IMR-90 (cell line): ENCODE data around the gene CLEC9A. TPM values are rescaled to one million over a fixed set of nuclear protein-coding genes. Genes with fewer than 3 reads are reported as not detected.

Experiments
- ATAC-seq: fragments of 200-7000 bp; cut with Tn5 transposase; 2 replicates; pipeline ENCODE4 v1.9.1; 2020; ENCODE audit warnings: low read depth, mild to moderate bottlenecking, moderate library complexity
- BruUV-seq: library from RNA; stranded (reverse); fragments of 400-500 nt; replicated peaks from 2 replicates; lab custom pipeline; 2021; lab: Mats Ljungman, UMichigan
- CTCF ChIA-PET: fragments of 300-600 bp; formaldehyde crosslinking; extraction: SDS; loops from one replicate; lab custom pipeline; 2021; ENCODE audit warnings: antibody characterized with exemption; lab: Yijun Ruan, JAX
- POLR2A ChIA-PET: fragments of 300-600 bp; sonication (Branson Sonifier 250); formaldehyde crosslinking; loops from one replicate; lab custom pipeline; 2022; ENCODE audit warnings: antibody characterized with exemption; ENCODE audit not compliant: unreplicated experiment; lab: Charles Lee
- DNase-seq: peaks from one replicate; pipeline ENCODE4 v3.0.0; 2013
- H2AFZ ChIP-seq: replicated peaks from 2 replicates; pipeline ENCODE3; 2013; ENCODE audit warnings: low read length, mild to moderate bottlenecking; ENCODE audit not compliant: poor library complexity
- H2AK5ac ChIP-seq: 2 replicates; pipeline ENCODE4 v1.6.1; 2013; ENCODE audit warnings: low read depth, low read length, inconsistent platforms
- H2AK9ac ChIP-seq: replicated peaks from 2 replicates; pipeline ENCODE3; 2013; ENCODE audit warnings: mild to moderate bottlenecking, low read depth, low read length, moderate library complexity; ENCODE audit not compliant: poor library complexity
- H2BK120ac ChIP-seq: 2 replicates; pipeline ENCODE4 v1.6.1; 2013; ENCODE audit warnings: low read depth, low read length, inconsistent platforms
- H2BK15ac ChIP-seq: 3 replicates; pipeline ENCODE4 v1.6.1; 2013; ENCODE audit warnings: low read depth, low read length, inconsistent platforms
- H2BK20ac ChIP-seq: 2 replicates; pipeline ENCODE4 v1.6.1; 2013; ENCODE audit warnings: low read depth, mild to moderate bottlenecking, inconsistent platforms, low read length, moderate library complexity
- H2BK5ac ChIP-seq: 2 replicates; pipeline ENCODE4 v1.6.1; 2013; ENCODE audit warnings: mild to moderate bottlenecking, low read depth, low read length, inconsistent platforms; ENCODE audit not compliant: poor library complexity, severe bottlenecking
- H3K14ac ChIP-seq: replicated peaks from 2 replicates; pipeline ENCODE4 v1.6.1; 2013; ENCODE audit warnings: low read depth, low read length, inconsistent platforms
- H3K18ac ChIP-seq: 2 replicates; pipeline ENCODE4 v1.6.1; 2013; ENCODE audit warnings: low read depth, low read length, control low read depth
- H3K23ac ChIP-seq: 2 replicates; pipeline ENCODE4 v1.6.1; 2013; ENCODE audit warnings: low read depth, low read length, inconsistent platforms
- H3K27ac ChIP-seq: 2 replicates; pipeline ENCODE4 v1.5.1; 2013; ENCODE audit warnings: mild to moderate bottlenecking, control low read depth, low read length; ENCODE audit not compliant: insufficient read depth
- H3K27me3 ChIP-seq: 2 replicates; pipeline ENCODE4 v1.6.1; 2013; ENCODE audit warnings: low read length; ENCODE audit not compliant: control insufficient read depth, insufficient read depth
- H3K36me3 ChIP-seq: 2 replicates; pipeline ENCODE4 v1.6.1; 2013; ENCODE audit warnings: low read length, mixed read lengths; ENCODE audit not compliant: control insufficient read depth, insufficient read depth
- H3K4ac ChIP-seq: 2 replicates; pipeline ENCODE4 v1.6.1; 2013; ENCODE audit warnings: low read depth, low read length, inconsistent platforms
- H3K4me1 ChIP-seq: 2 replicates; pipeline ENCODE4 v1.6.1; 2013; ENCODE audit warnings: low read length, mixed read lengths; ENCODE audit not compliant: control insufficient read depth, insufficient read depth
- H3K4me2 ChIP-seq: 2 replicates; pipeline ENCODE4 v1.6.1; 2013; ENCODE audit warnings: low read depth, mild to moderate bottlenecking, control low read depth, low read length, moderate library complexity
- H3K4me3 ChIP-seq: 2 replicates; pipeline ENCODE4 v1.5.1; 2013; ENCODE audit warnings: low read depth, mild to moderate bottlenecking, control low read depth, low read length, moderate library complexity; ENCODE audit not compliant: insufficient read depth
- H3K56ac ChIP-seq: 2 replicates; pipeline ENCODE4 v1.6.1; 2013; ENCODE audit warnings: low read length, inconsistent platforms; ENCODE audit not compliant: insufficient read depth; ENCODE audit errors: extremely low read depth
- H3K79me1 ChIP-seq, 2 experiments: 2 replicates each; pipeline ENCODE4 v1.6.1; 2013; ENCODE audit warnings: low read length in 2 of 2, inconsistent platforms in 1 of 2, low read depth in 1 of 2
- H3K9ac ChIP-seq: 2 replicates; pipeline ENCODE4 v1.6.1; 2013; ENCODE audit warnings: low read depth, low read length, control low read depth
- H3K9me1 ChIP-seq: 2 replicates; pipeline ENCODE4 v1.6.1; 2013; ENCODE audit warnings: low read length, inconsistent platforms; ENCODE audit not compliant: insufficient read depth
- H3K9me3 ChIP-seq: 2 replicates; pipeline ENCODE4 v1.6.1; 2013; ENCODE audit warnings: low read length; ENCODE audit not compliant: control insufficient read depth, insufficient read depth
- H4K20me1 ChIP-seq: 2 replicates; pipeline ENCODE4 v1.6.1; 2013; ENCODE audit warnings: low read length, inconsistent platforms; ENCODE audit not compliant: insufficient read depth
- H4K5ac ChIP-seq: 2 replicates; pipeline ENCODE4 v1.6.1; 2013; ENCODE audit warnings: mild to moderate bottlenecking, low read depth, low read length, control low read depth
- H4K8ac ChIP-seq, 2 experiments: 2 replicates each; pipeline ENCODE4 v1.6.1; 2013; ENCODE audit warnings: low read depth in 2 of 2, low read length in 2 of 2, control low read depth in 1 of 2, inconsistent platforms in 1 of 2
- H4K91ac ChIP-seq: 2 replicates; pipeline ENCODE4 v1.6.1; 2013; ENCODE audit warnings: low read depth, low read length, inconsistent platforms; ENCODE audit not compliant: insufficient read depth
- BHLHE40 ChIP-seq: fragments of 150-350 bp; IDR thresholded peaks from 2 replicates; pipeline ENCODE4 v1.6.1; 2016; ENCODE audit warnings: mild to moderate bottlenecking, low read depth, low read length
- CEBPB ChIP-seq: IDR thresholded peaks from 2 replicates; pipeline ENCODE4 v1.6.1; 2012; ENCODE audit warnings: low read depth, low read length, improper control_type of control experiment
- CHD1 ChIP-seq: IDR thresholded peaks from 2 replicates; pipeline ENCODE4 v1.6.1; 2012; ENCODE audit warnings: low read depth, low read length, improper control_type of control experiment
- FOS ChIP-seq: fragments of 150-350 bp; IDR thresholded peaks from 2 replicates; pipeline ENCODE4 v1.6.1; 2016; ENCODE audit warnings: low read depth, low read length
- MAFK ChIP-seq: IDR thresholded peaks from 2 replicates; pipeline ENCODE4 v1.6.1; 2012; ENCODE audit warnings: low read depth, low read length, improper control_type of control experiment
- MAZ ChIP-seq: IDR thresholded peaks from 2 replicates; pipeline ENCODE4 v1.6.1; 2012; ENCODE audit warnings: low read depth, mild to moderate bottlenecking, low read length, improper control_type of control experiment, moderate library complexity, borderline replicate concordance
- MXI1 ChIP-seq: IDR thresholded peaks from 2 replicates; pipeline ENCODE4 v1.6.1; 2012; ENCODE audit warnings: low read depth, mild to moderate bottlenecking, low read length, moderate library complexity, borderline replicate concordance
- NFE2L2 ChIP-seq: fragments of 150-350 bp; IDR thresholded peaks from 2 replicates; pipeline ENCODE4 v1.6.1; 2016; ENCODE audit warnings: low read depth, mild to moderate bottlenecking, low read length
- POLR2A ChIP-seq: IDR thresholded peaks from 2 replicates; pipeline ENCODE4 v1.6.1; 2012; ENCODE audit warnings: mild to moderate bottlenecking, low read depth, low read length
- RAD21 ChIP-seq: IDR thresholded peaks from 2 replicates; pipeline ENCODE4 v1.6.1; 2012; ENCODE audit warnings: low read length, improper control_type of control experiment
- RCOR1 ChIP-seq: IDR thresholded peaks from 2 replicates; pipeline ENCODE4 v1.6.1; 2012; ENCODE audit warnings: mild to moderate bottlenecking, low read length, improper control_type of control experiment; ENCODE audit not compliant: insufficient replicate concordance
- RFX5 ChIP-seq: IDR thresholded peaks from 2 replicates; pipeline ENCODE4 v1.8.0; 2012; ENCODE audit warnings: low read depth, mild to moderate bottlenecking, low read length, moderate library complexity
- SMC3 ChIP-seq: fragments of 150-350 bp; IDR thresholded peaks from 2 replicates; pipeline ENCODE4 v1.6.1; 2016; ENCODE audit warnings: low read depth, mild to moderate bottlenecking, antibody characterized with exemption, low read length, moderate library complexity
- WGBS, 2 experiments: methylation state at CpG; one replicate each; pipeline versions ENCODE4 v1.1.5 to v1.1.7; 2013; ENCODE audit warnings: missing lambda C conversion rate in 2 of 2; ENCODE audit not compliant: insufficient read length in 1 of 2; ENCODE audit errors: extremely low coverage in 2 of 2; 5-methylcytosine and 5-hydroxymethylcytosine counted together
- dilution Hi-C: fragments of 300-500 bp; cut with HindIII; formaldehyde crosslinking; loops from one replicate; pipeline ENCODE4 v1.14.3; 2018; ENCODE audit warnings: low sequenced_read_pairs; ENCODE audit not compliant: unreplicated experiment
- in situ Hi-C: fragments of 300-500 bp; cut with MboI; formaldehyde crosslinking; loops from 3 replicates; pipeline ENCODE4 v1.14.3; 2019; ENCODE audit warnings: low sequenced_read_pairs, inconsistent platforms, mixed read lengths
- intact Hi-C: fragments of 100-400 bp; cut with micrococcal nuclease; formaldehyde crosslinking; loops from 2 replicates; pipeline ENCODE4 v1.10.0; 2022
- polyA plus RNA-seq, 3 experiments: library from polyadenylated mRNA; depleted of rRNA; stranded (reverse); fragments of >200 nt; gene quantifications; 2 replicates each; pipeline ENCODE4 v1.2.3, GENCODE V29; 2012; ENCODE audit warnings: low replicate concordance in 1 of 3
- total RNA-seq: library from RNA; depleted of rRNA; stranded (reverse); fragments of >200 nt; gene quantifications from 2 replicates; pipeline ENCODE4 v1.2.3, GENCODE V29; 2012
- TF ChIP-seq, protein P1 (sequence below): fragments of 150-350 bp; IDR thresholded peaks from 2 replicates; pipeline ENCODE4 v1.6.1; 2016; ENCODE audit warnings: low read depth, mild to moderate bottlenecking, low read length, moderate library complexity, borderline replicate concordance
- TF ChIP-seq, protein P2 (sequence below): conservative IDR thresholded peaks from 2 replicates; pipeline ENCODE4 v1.5.1; 2012; ENCODE audit warnings: mild to moderate bottlenecking, low read depth, low read length, improper control_type of control experiment
- TF ChIP-seq, protein P3 (sequence below): fragments of 150-350 bp; IDR thresholded peaks from 2 replicates; pipeline ENCODE4 v1.6.1; 2017; ENCODE audit warnings: mild to moderate bottlenecking, antibody characterized with exemption, low read length, low read depth

CLEC9A gene
- total and polyA plus RNA-seq, 2 of the 4 experiments (the other 2 are of a cell fraction) = not detected

DNA sequence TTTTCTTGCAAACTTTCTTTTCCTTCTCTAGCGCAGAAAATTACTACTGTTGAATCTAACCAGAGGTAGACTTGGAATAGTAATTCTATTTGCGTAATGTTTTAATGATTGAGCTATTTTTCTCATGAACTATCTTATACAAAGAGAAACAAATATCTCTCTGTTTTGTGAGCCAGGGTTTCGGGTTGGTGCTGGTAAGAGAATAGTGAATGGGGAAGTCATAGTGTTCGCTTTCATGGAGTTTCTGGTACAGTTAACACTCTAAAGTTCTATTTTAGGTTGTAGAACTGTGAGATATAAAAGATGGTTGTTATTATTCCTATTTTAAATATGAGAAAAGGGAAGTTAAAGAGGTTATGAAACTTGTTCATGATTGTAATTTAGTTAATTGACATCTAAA, 38.2 kb upstream of the CLEC9A start:
- dilution Hi-C loops = no loop called here

More for the DNA sequence above, 38.2 kb upstream of the CLEC9A start:
- H3K9me3 ChIP-seq = no peaks in the 10 kb centered on the region
- H3K79me1 ChIP-seq = no peaks in the 10 kb centered on the region
- H3K27me3 ChIP-seq = peaks cover 7% of the 10 kb centered on the region; the same call in 1 of the 2 replicates
- DNase-seq = no peak
- in situ Hi-C loops = no loop called here
- H3K4ac ChIP-seq = no peak overlapping the region
- no peak overlapping the region for H3K23ac ChIP-seq
- no peaks in the 10 kb centered on the region for H4K20me1 ChIP-seq
- no peak overlapping the region for H3K4me3 ChIP-seq
- H4K8ac ChIP-seq = no peak overlapping the region
- H4K5ac ChIP-seq = no peak overlapping the region
- no peaks in the 10 kb centered on the region for H3K36me3 ChIP-seq
- no peak overlapping the region for H2AK9ac ChIP-seq
- ChIA-PET CTCF (no interaction called here), POLR2A (no interaction called here)
- H2AK5ac ChIP-seq = no peak overlapping the region
- TF ChIP-seq RAD21 (no peak), MAZ (no peak), CHD1 (no peak), MAFK (no peak), NFE2L2 (no peak), FOS (no peak), RFX5 (no peak), CEBPB (no peak), POLR2A (no peak), BHLHE40 (no peak), RCOR1 (no peak), SMC3 (no peak), MXI1 (no peak)
- TF ChIP-seq, protein P1, sequence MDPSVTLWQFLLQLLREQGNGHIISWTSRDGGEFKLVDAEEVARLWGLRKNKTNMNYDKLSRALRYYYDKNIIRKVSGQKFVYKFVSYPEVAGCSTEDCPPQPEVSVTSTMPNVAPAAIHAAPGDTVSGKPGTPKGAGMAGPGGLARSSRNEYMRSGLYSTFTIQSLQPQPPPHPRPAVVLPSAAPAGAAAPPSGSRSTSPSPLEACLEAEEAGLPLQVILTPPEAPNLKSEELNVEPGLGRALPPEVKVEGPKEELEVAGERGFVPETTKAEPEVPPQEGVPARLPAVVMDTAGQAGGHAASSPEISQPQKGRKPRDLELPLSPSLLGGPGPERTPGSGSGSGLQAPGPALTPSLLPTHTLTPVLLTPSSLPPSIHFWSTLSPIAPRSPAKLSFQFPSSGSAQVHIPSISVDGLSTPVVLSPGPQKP = no peak
- TF ChIP-seq, protein P2, sequence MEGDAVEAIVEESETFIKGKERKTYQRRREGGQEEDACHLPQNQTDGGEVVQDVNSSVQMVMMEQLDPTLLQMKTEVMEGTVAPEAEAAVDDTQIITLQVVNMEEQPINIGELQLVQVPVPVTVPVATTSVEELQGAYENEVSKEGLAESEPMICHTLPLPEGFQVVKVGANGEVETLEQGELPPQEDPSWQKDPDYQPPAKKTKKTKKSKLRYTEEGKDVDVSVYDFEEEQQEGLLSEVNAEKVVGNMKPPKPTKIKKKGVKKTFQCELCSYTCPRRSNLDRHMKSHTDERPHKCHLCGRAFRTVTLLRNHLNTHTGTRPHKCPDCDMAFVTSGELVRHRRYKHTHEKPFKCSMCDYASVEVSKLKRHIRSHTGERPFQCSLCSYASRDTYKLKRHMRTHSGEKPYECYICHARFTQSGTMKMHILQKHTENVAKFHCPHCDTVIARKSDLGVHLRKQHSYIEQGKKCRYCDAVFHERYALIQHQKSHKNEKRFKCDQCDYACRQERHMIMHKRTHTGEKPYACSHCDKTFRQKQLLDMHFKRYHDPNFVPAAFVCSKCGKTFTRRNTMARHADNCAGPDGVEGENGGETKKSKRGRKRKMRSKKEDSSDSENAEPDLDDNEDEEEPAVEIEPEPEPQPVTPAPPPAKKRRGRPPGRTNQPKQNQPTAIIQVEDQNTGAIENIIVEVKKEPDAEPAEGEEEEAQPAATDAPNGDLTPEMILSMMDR = no peak
- TF ChIP-seq, protein P3, sequence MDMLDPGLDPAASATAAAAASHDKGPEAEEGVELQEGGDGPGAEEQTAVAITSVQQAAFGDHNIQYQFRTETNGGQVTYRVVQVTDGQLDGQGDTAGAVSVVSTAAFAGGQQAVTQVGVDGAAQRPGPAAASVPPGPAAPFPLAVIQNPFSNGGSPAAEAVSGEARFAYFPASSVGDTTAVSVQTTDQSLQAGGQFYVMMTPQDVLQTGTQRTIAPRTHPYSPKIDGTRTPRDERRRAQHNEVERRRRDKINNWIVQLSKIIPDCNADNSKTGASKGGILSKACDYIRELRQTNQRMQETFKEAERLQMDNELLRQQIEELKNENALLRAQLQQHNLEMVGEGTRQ = no peak
- ATAC-seq = no peak
- H3K9me1 ChIP-seq = no peaks in the 10 kb centered on the region
- H3K56ac ChIP-seq = no peak overlapping the region
- no peak overlapping the region for H2BK5ac ChIP-seq
- H3K27ac ChIP-seq = no peak overlapping the region
- no CpG with 5 or more reads among the region's 4 CpGs for WGBS, 2 experiments
- no peak overlapping the region for H3K18ac ChIP-seq
- H3K14ac ChIP-seq = no peak overlapping the region
- H4K91ac ChIP-seq = no peak overlapping the region
- no peak overlapping the region for H3K9ac ChIP-seq
- intact Hi-C loops = no loop called here
- H3K4me2 ChIP-seq = no peak overlapping the region
- H2BK120ac ChIP-seq = no peak overlapping the region
- no peaks in the 10 kb centered on the region for H3K4me1 ChIP-seq
- no peak overlapping the region for H2AFZ ChIP-seq
- no TSS peak for BruUV-seq
- H2BK20ac ChIP-seq = no peak overlapping the region
- no peak overlapping the region for H2BK15ac ChIP-seq
